GM20000 (cell line): Measurements from ENCODE around the gene CSK.

Source experiments
- DNase-seq: peaks from one replicate; pipeline ENCODE4 v3.0.0; 2012; ENCODE audit warnings: low spot score
- CTCF ChIP-seq: IDR thresholded peaks from 2 replicates; pipeline ENCODE4 v1.5.1; 2012; ENCODE audit warnings: mild to moderate bottlenecking, control low read depth; ENCODE audit errors: extremely low read depth, missing control alignments

Gene CSK

DNA sequence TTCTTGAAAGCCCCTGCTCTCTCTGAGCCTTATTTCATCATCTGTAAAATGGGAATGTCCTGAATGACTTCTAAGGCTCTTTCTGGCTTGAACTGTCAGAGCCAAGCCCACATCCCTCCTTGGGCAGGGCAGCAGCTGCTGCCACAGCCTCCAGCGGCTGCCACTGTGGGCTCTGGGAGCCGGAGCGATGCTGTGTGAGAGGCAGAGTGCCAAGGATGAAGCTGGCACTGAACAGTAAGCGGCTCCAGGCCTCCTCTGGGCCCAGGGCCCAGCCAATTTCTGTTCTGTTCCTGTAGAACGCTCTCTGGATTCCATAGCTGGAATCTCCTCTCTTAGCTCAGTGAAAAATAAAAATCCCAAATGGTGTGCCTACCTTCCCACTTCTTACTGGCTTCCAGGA lies 49.0 kb downstream of the CSK start:
- DNase-seq = no peak
- no peak for TF ChIP-seq CTCF

- no peak for DNase-seq
Measured at GRCh38 chr15:74831813-74832495, 50.1 kb downstream of the CSK start.

GRCh38 chr15:74832826-74833225 lies 50.9 kb downstream of the CSK start:
- no peak for TF ChIP-seq CTCF
- DNase-seq = no peak

More at GRCh38 chr15:74831813-74832495, 50.1 kb downstream of the CSK start:
- TF ChIP-seq CTCF = no peak

DNA sequence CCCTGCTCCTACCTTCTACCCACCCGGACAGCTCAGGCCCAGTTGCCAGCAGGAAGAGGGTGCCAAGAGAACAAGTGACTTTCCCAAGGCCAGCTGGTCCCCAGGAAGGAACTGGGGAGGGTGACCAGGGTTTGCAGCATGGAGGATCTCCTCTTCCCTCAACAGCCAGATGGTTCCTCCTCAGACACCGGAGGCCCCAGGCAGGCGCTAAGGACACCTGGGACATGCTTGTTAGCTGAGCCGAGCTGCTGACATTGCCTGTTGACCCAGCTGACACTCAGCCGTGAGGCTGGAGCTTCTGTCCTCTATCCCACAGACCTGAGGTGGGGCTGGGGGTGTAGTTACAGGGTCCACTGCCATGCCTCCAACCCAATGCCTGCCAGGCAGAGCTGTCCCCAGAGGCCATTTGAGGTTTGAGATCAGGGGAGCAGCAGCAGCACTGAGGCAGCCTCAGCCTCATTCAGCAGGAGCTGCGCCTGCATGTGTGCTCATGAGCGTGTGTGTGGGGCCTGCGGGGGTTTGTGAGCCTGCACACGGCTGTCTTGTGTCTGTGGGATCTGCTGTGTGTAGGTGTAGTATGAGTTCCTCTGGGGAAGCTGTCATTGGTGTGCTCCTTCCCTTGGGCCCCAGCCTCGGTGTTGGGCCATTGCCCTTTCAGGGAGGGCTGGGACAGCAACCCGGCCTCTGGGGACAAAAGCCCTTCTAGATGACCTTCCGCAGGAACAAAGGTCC lies 51.7 kb downstream of the CSK start:
- DNase-seq = no peak
- TF ChIP-seq CTCF = no peak

GRCh38 chr15:74835312-74835823 lies 53.5 kb downstream of the CSK start:
- peak; percentile 73 for TF ChIP-seq CTCF
- peak; percentile 74 for DNase-seq

DNA sequence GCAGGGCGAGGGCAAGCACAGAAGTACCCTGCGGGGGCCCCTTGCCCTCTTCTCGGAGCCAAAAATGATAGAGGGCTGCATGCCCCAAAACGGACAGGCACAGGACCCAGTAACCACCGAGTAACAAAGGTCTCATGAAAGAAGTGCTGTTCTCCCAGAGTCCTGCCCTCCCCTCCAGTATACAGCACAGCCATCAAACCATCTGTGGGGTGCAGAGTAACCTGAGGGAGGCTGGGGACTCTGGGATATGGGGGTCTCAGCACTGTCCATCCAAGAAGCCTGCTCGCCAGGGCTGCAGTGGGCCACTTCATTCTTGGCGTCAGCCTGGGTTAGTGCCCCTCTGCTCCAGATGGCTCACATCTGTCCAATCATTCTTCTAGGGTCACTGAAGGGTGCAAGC lies 55.0 kb downstream of the CSK start:
- no peak for DNase-seq
- TF ChIP-seq CTCF = no peak

- DNase-seq = no peak
- TF ChIP-seq CTCF = no peak
Measured at GRCh38 chr15:74837482-74838136, 55.7 kb downstream of the CSK start.
